Measurements from ENCODE around the gene LCE1A. TPM values are rescaled to one million over a fixed set of nuclear protein-coding genes. Genes with fewer than 3 reads are reported as not detected.
A peak's percentile ranks its signal among the peaks of the same experiment; 100 is the strongest.

LCE1A gene
- total RNA-seq, 2 donors from 2014 or later: not detected

GRCh38 chr1:152860129-152860528 lies 32.9 kb downstream of the LCE1A start:
- Mint-ChIP-seq H3K27ac (no peak overlapping the region), H3K9me3 (no peaks in the 10 kb centered on the region), H3K36me3 (no peaks in the 10 kb centered on the region)
- DNase-seq (ENCODE audit: low spot score in 2 of 2) (no peak), ATAC-seq (no peak)

- H3K9me3 Mint-ChIP-seq: no peaks in the 10 kb centered on the region
- no peaks in the 10 kb centered on the region for H3K36me3 Mint-ChIP-seq
- DNase-seq (ENCODE audit: low spot score in 2 of 2): no peak
- no peak for ATAC-seq
- H3K27ac Mint-ChIP-seq: no peak overlapping the region
These were observed 34.1 kb downstream of the LCE1A start for GRCh38 chr1:152861374-152861773.

- Mint-ChIP-seq H3K9me3 (no peaks in the 10 kb centered on the region), H3K36me3 (no peaks in the 10 kb centered on the region), H3K27ac (no peak overlapping the region)
- ATAC-seq: no peak
- no peak for DNase-seq (ENCODE audit: low spot score in 2 of 2)
These were observed 37.2 kb downstream of the LCE1A start for GRCh38 chr1:152864443-152864842.

- ATAC-seq (no peak), DNase-seq (ENCODE audit: low spot score in 2 of 2) (no peak)
- Mint-ChIP-seq H3K9me3 (no peaks in the 10 kb centered on the region), H3K27ac (no peak overlapping the region), H3K36me3 (no peaks in the 10 kb centered on the region)
These were observed 39.0 kb downstream of the LCE1A start for GRCh38 chr1:152866321-152866720.

GRCh38 chr1:152869808-152870419 lies 42.6 kb downstream of the LCE1A start:
- ATAC-seq: peak; percentile 49 to 71
- no peak overlapping the region for H3K27ac Mint-ChIP-seq
- peak in 1 of 2 donors; percentile 72 for DNase-seq (ENCODE audit: low spot score in 2 of 2)
- no peaks in the 10 kb centered on the region for H3K9me3 Mint-ChIP-seq
- no peaks in the 10 kb centered on the region for H3K36me3 Mint-ChIP-seq

GRCh38 chr1:152870831-152871730 lies 43.8 kb downstream of the LCE1A start:
- ATAC-seq: no peak
- no peaks in the 10 kb centered on the region for H3K9me3 Mint-ChIP-seq
- no peaks in the 10 kb centered on the region for H3K36me3 Mint-ChIP-seq
- H3K27ac Mint-ChIP-seq: no peak overlapping the region
- DNase-seq (ENCODE audit: low spot score in 2 of 2): peak in 1 of 2 donors; percentile 35

- DNase-seq (ENCODE audit: low spot score in 2 of 2) (no peak), ATAC-seq (no peak)
- Mint-ChIP-seq H3K27ac (no peak overlapping the region), H3K9me3 (no peaks in the 10 kb centered on the region), H3K36me3 (no peaks in the 10 kb centered on the region)
These were observed 44.5 kb downstream of the LCE1A start for GRCh38 chr1:152871731-152872126.

GRCh38 chr1:152873495-152873894 lies 46.2 kb downstream of the LCE1A start:
- DNase-seq (ENCODE audit: low spot score in 2 of 2): no peak
- Mint-ChIP-seq H3K36me3 (no peaks in the 10 kb centered on the region), H3K27ac (no peak overlapping the region), H3K9me3 (no peaks in the 10 kb centered on the region)
- no peak for ATAC-seq

- ATAC-seq: no peak
- no peaks in the 10 kb centered on the region for H3K9me3 Mint-ChIP-seq
- DNase-seq (ENCODE audit: low spot score in 2 of 2): no peak
- no peaks in the 10 kb centered on the region for H3K36me3 Mint-ChIP-seq
- H3K27ac Mint-ChIP-seq: no peak overlapping the region
These were observed 49.6 kb downstream of the LCE1A start for GRCh38 chr1:152876827-152877226.

Other genes with a start within 250 kb of the LCE1A start
- gene LCE3D, start 247.0 kb upstream of the LCE1A start, total RNA-seq: not detected
- not detected for gene LCE3C, start 227.2 kb upstream of the LCE1A start, total RNA-seq
- gene LCE3B, start 213.7 kb upstream of the LCE1A start, total RNA-seq: not detected
- not detected for gene LCE3A, start 204.4 kb upstream of the LCE1A start, total RNA-seq
- not detected for gene LCE2D, start 164.1 kb upstream of the LCE1A start, total RNA-seq
- not detected for gene LCE2C, start 152.2 kb upstream of the LCE1A start, total RNA-seq
- not detected for gene LCE2B, start 141.3 kb upstream of the LCE1A start, total RNA-seq
- not detected for gene LCE2A, start 129.1 kb upstream of the LCE1A start, total RNA-seq
- not detected for gene LCE4A, start 119.3 kb upstream of the LCE1A start, total RNA-seq
- gene KPRP, start 69.4 kb upstream of the LCE1A start, total RNA-seq: not detected
- gene LCE1F, start 52.3 kb upstream of the LCE1A start, total RNA-seq: not detected
- gene LCE1E, start 41.2 kb upstream of the LCE1A start, total RNA-seq: not detected
- not detected for gene LCE1D, start 30.8 kb upstream of the LCE1A start, total RNA-seq
- not detected for gene LCE1C, start 20.8 kb upstream of the LCE1A start, total RNA-seq
- gene LCE1B, start 15.5 kb upstream of the LCE1A start, total RNA-seq: not detected
- gene LCE6A, start 15.4 kb downstream of the LCE1A start, total RNA-seq: not detected
- not detected for gene LCE7A, start 32.5 kb downstream of the LCE1A start, total RNA-seq
- gene SMCP, start 50.8 kb downstream of the LCE1A start, total RNA-seq: not detected
- not detected for gene IVL, start 81.1 kb downstream of the LCE1A start, total RNA-seq
- gene SPRR5, start 119.7 kb downstream of the LCE1A start, total RNA-seq: not detected
- not detected for gene SPRR4, start 143.2 kb downstream of the LCE1A start, total RNA-seq
- not detected for gene SPRR1A, start 156.6 kb downstream of the LCE1A start, total RNA-seq
- gene SPRR3, start 174.3 kb downstream of the LCE1A start, total RNA-seq: not detected
- not detected for gene SPRR1B, start 203.7 kb downstream of the LCE1A start, total RNA-seq
- gene SPRR2D, start 213.6 kb downstream of the LCE1A start, total RNA-seq: not detected
- not detected for gene SPRR2A, start 230.0 kb downstream of the LCE1A start, total RNA-seq
- gene SPRR2B, start 244.1 kb downstream of the LCE1A start, total RNA-seq: not detected

Measured in activated naive CD4-positive, alpha-beta T cell treated with anti-CD3 and anti-CD28 coated beads, Interleukin-2, amount 50 U/mL, for 72 hours (primary cell).